ENCODE measurements around the gene AOX1. TPM values are rescaled to one million over a fixed set of nuclear protein-coding genes. Genes with fewer than 3 reads are reported as not detected.

Gene AOX1
- total RNA-seq, 2 experiments from 2014 or later: not detected

GRCh38 chr2:200634231-200634964 is 48.6 kb downstream of the AOX1 start:
- H3K27me3 Mint-ChIP-seq: peaks cover 22% of the 10 kb centered on the region
- intact Hi-C loops (cut with DNase I, micrococcal nuclease): no loop called here
- Histone ChIP-seq H3K4me1 (ENCODE audit: insufficient read depth, low read length) (no peaks in the 10 kb centered on the region), H3K4me3 (ENCODE audit: low read length) (no peak overlapping the region), H3K9me3 (ENCODE audit: control insufficient read depth in 1 of 2, insufficient read depth in 1 of 2, low read length in 2 of 2) (peaks cover 0 to 8% of the 10 kb centered on the region in 2 experiments), H3K36me3 (ENCODE audit: insufficient read depth, low read length) (no peaks in the 10 kb centered on the region), H3K27ac (ENCODE audit: low read depth in 1 of 2, low read length in 2 of 2) (no peak overlapping the region), H3K27me3 (ENCODE audit: control insufficient read depth in 1 of 2, insufficient read depth in 2 of 2, low read length in 2 of 2) (peaks cover 0 to 8% of the 10 kb centered on the region in 2 experiments)
- TF ChIP-seq, protein P1, sequence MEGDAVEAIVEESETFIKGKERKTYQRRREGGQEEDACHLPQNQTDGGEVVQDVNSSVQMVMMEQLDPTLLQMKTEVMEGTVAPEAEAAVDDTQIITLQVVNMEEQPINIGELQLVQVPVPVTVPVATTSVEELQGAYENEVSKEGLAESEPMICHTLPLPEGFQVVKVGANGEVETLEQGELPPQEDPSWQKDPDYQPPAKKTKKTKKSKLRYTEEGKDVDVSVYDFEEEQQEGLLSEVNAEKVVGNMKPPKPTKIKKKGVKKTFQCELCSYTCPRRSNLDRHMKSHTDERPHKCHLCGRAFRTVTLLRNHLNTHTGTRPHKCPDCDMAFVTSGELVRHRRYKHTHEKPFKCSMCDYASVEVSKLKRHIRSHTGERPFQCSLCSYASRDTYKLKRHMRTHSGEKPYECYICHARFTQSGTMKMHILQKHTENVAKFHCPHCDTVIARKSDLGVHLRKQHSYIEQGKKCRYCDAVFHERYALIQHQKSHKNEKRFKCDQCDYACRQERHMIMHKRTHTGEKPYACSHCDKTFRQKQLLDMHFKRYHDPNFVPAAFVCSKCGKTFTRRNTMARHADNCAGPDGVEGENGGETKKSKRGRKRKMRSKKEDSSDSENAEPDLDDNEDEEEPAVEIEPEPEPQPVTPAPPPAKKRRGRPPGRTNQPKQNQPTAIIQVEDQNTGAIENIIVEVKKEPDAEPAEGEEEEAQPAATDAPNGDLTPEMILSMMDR (IDR thresholded peaks at IDR 0.05): no peak
- H3K9me3 Mint-ChIP-seq: no peaks in the 10 kb centered on the region
- ChIA-PET CTCF (no interaction called here), POLR2A (no interaction called here)
- no peak for DNase-seq
- no peaks in the 10 kb centered on the region for H3K36me3 Mint-ChIP-seq (ENCODE audit: low read depth)
- no peak overlapping the region for H3K27ac Mint-ChIP-seq
- no peak overlapping the region for H3K4me3 Mint-ChIP-seq
- H3K4me1 Mint-ChIP-seq (ENCODE audit: low read depth): no peaks in the 10 kb centered on the region
- ATAC-seq (ENCODE audit: poor library complexity): no peak

GRCh38 chr2:200635251-200635650 is 49.4 kb downstream of the AOX1 start:
- DNase-seq (peak in 1 of 14 experiments; percentile 7), ATAC-seq (ENCODE audit: poor library complexity) (no peak)
- peaks cover 0 to 8% of the 10 kb centered on the region in 2 experiments for H3K27me3 ChIP-seq (ENCODE audit: control insufficient read depth in 1 of 2, insufficient read depth in 2 of 2, low read length in 2 of 2)
- no peaks in the 10 kb centered on the region for H3K4me1 ChIP-seq (ENCODE audit: insufficient read depth, low read length)
- no peaks in the 10 kb centered on the region for H3K36me3 ChIP-seq (ENCODE audit: insufficient read depth, low read length)
- H3K9me3 Mint-ChIP-seq: no peaks in the 10 kb centered on the region
- H3K9me3 ChIP-seq (ENCODE audit: control insufficient read depth in 1 of 2, insufficient read depth in 1 of 2, low read length in 2 of 2): peaks cover 0 to 8% of the 10 kb centered on the region in 2 experiments
- ChIA-PET POLR2A (no interaction called here), CTCF (no interaction called here)
- H3K4me1 Mint-ChIP-seq (ENCODE audit: low read depth): no peaks in the 10 kb centered on the region
- no peak overlapping the region for H3K4me3 ChIP-seq (ENCODE audit: low read length)
- intact Hi-C loops (cut with DNase I, micrococcal nuclease): no loop called here
- no peaks in the 10 kb centered on the region for H3K36me3 Mint-ChIP-seq (ENCODE audit: low read depth)
- H3K27ac ChIP-seq (ENCODE audit: low read depth in 1 of 2, low read length in 2 of 2): no peak overlapping the region
- no peak overlapping the region for H3K27ac Mint-ChIP-seq
- H3K27me3 Mint-ChIP-seq: peaks cover 17% of the 10 kb centered on the region
- TF ChIP-seq, protein P1 (IDR thresholded peaks at IDR 0.05): no peak
- H3K4me3 Mint-ChIP-seq: no peak overlapping the region

DNA sequence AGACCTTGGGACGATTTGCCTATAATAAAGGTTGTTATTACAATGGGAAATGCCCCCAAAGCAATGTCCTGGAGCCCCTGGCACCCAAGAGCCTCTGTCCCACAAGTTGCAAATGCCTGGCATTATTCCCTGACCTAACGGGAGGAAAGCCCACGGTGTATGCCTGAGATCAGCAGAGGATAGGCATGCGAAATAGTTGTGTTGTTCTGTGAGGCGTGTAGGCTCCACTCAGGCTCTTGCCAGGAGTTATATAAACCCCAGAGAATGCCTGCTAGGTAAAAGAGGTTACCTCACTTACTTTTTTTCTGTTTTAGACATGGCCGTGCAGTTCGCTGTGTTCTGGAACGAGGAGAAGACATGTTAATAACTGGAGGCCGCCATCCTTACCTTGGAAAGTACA is 52.1 kb downstream of the AOX1 start:
- Mint-ChIP-seq H3K4me3 (no peak overlapping the region), H3K27ac (no peak overlapping the region), H3K9me3 (no peaks in the 10 kb centered on the region), H3K36me3 (ENCODE audit: low read depth) (no peaks in the 10 kb centered on the region), H3K4me1 (ENCODE audit: low read depth) (no peaks in the 10 kb centered on the region), H3K27me3 (peaks cover 17% of the 10 kb centered on the region)
- no peak overlapping the region for H3K4me3 ChIP-seq (ENCODE audit: low read length)
- no peaks in the 10 kb centered on the region for H3K4me1 ChIP-seq (ENCODE audit: insufficient read depth, low read length)
- H3K36me3 ChIP-seq (ENCODE audit: insufficient read depth, low read length): no peaks in the 10 kb centered on the region
- no peak overlapping the region for H3K27ac ChIP-seq (ENCODE audit: low read depth in 1 of 2, low read length in 2 of 2)
- POLR2A ChIA-PET: no interaction called here
- intact Hi-C loops (cut with DNase I, micrococcal nuclease): no loop called here
- TF ChIP-seq, protein P1 (IDR thresholded peaks at IDR 0.05): no peak
- peaks cover 0 to 5% of the 10 kb centered on the region in 2 experiments for H3K27me3 ChIP-seq (ENCODE audit: control insufficient read depth in 1 of 2, insufficient read depth in 2 of 2, low read length in 2 of 2)
- CTCF ChIA-PET: no interaction called here
- ATAC-seq (ENCODE audit: poor library complexity) (no peak), DNase-seq (no peak)
- H3K9me3 ChIP-seq (ENCODE audit: control insufficient read depth in 1 of 2, insufficient read depth in 1 of 2, low read length in 2 of 2): peaks cover 0 to 3% of the 10 kb centered on the region in 2 experiments

Data from CD4-positive, alpha-beta T cell (primary cell).